HG03196 (cell line): Measurements from ENCODE around the gene CEP63.

ENCODE experiments used
- ATAC-seq: cut with Tn5 transposase; IDR thresholded peaks from one replicate; pipeline ENCODE4 v1.9.1; 2021; ENCODE audit not compliant: unreplicated experiment

Gene CEP63

GRCh38 chr3:134466331-134466730 lies 19.5 kb upstream of the CEP63 start:
- ATAC-seq = no peak

GRCh38 chr3:134468519-134468918 lies 17.3 kb upstream of the CEP63 start:
- ATAC-seq = no peak

DNA sequence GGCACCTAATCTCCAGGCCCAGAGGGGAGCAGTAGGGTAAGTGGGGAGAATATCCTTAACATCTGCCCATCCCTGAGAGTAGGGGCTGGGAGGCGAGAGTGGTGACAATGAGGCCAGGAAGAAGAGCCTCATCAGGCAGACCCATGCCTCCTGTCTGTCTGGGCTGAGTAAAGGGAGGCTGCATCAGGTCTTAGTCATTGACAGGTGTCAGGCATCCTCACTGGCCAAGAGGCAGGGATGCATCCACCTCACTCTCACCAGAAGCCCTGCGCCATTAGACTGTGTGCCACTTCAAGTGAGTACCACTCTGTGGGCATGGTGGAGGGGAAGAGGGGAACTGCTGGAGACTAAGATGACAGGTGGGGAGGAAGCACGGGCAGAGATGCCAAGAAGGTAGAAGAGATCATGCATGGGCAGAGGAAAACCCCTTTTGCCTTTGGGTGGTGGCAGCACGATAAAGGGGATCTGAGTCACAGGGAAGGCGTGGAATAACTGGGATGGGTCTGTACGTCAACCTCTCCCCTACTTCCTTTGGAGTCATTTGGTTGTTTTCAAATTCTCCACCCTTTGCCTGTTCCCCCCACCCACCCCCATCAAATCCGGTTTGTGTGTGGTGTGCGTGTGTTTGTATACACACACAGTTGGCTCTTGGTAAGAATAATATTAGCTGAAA lies 14.2 kb upstream of the CEP63 start:
- ATAC-seq = no peak

DNA sequence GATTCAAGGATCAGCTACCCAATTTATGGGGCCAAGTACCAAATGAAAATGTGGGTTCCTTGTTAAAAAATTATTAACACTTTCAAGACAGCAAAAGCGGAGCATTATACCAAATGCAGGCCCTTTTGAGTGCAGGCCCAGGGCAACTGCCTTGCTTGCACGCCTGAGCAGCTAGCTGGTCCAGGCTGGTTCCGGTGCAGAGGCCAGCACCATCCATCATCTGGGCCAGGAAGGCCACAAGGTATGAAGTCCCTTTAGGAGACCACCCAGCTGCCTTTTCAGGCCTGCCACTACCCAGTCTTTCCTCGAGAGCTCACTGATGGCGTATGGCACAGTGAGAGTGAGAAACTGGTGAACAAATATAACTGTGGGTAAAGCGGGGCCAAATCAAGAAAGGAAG lies 13.0 kb upstream of the CEP63 start:
- no peak for ATAC-seq

GRCh38 chr3:134473868-134474546 lies 11.8 kb upstream of the CEP63 start:
- ATAC-seq = no peak

- ATAC-seq = no peak
Observed at GRCh38 chr3:134474956-134475355, 10.9 kb upstream of the CEP63 start.

- no peak for ATAC-seq
Observed at GRCh38 chr3:134476306-134476705, 9.6 kb upstream of the CEP63 start.

DNA sequence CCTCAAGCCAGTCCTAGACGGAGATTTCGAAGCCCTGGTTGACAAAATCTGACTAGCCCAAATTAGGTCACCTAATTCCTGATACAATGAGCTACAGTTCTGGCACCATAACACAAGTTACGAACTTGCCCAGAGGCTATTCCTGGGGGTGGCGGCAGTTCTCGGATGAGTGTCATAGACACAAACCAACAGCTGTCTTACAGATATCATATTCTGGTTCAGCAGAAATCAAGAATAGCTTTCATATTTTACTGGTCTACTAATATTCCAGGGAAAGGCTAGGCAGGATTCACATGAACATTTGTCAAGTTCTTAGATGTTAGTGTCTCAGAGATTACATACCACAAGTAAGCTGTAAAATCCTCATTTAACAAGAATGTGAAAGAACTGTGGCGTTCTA lies 8.9 kb upstream of the CEP63 start:
- ATAC-seq = no peak

GRCh38 chr3:134477938-134478337 lies 7.9 kb upstream of the CEP63 start:
- ATAC-seq = no peak

DNA sequence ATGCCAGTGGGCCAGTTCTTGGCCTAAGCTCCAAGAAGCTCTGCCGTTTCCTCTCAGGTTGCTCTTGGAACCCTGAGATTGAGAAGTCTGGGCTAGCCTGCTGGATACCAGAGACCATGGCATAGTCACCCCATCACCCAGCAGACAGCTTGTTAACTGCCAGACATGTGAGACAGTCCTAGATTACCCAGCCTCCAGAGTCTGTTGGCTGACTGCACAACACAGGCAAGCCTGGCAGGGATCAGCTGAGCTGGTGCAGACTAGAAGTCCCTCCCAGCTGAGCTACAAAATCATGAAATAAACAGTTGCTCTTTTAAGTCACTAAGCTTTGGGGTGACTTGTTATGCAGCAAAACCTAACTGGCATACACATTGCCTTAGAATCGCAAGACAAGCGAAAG lies 5.3 kb upstream of the CEP63 start:
- ATAC-seq = no peak

DNA sequence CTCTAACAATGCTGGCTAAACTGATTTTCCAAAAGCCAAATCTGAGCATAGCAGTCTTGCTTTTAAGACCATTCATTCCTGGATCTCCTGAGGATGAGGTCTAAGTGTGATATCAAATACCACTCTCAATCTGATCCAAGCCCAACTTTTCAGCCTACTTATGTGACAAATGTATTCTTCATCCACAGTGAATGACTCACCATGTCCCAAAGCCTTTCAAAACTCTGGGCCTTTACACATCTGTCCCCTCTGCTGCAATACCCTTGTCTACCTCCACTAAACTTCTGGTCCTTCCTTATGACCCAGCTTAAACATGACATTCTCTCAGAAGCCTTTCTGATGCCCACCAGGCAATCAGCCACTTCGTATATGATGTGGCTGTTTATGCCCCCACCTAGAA lies 4.7 kb upstream of the CEP63 start:
- ATAC-seq = no peak

DNA sequence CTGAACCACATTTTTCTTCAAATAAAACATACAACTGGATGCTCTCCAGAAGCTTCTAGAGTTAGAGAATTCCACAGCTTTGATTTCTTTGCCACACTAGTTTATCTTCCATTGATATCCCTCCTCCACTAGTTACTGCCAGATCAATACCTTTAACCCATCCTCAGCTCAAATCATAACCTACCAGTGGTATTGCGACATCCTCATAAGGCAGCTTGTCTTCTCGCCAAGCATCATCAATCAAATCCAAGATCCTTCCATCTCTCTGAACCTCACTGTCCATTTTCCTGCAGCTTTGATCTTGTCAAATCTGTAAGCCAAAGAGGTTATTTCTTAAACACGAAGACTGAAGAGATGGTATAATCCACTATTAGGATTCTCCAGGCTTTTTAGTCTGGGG lies 3.2 kb upstream of the CEP63 start:
- no peak for ATAC-seq

GRCh38 chr3:134483195-134483900 lies 2.5 kb upstream of the CEP63 start:
- ATAC-seq = no peak

- peak; percentile 9 for ATAC-seq
Observed at GRCh38 chr3:134485075-134485717, 661 bp upstream of the CEP63 start.

GRCh38 chr3:134486577-134487041 lies 752 bp downstream of the CEP63 start:
- ATAC-seq = no peak

- ATAC-seq = no peak
Observed at GRCh38 chr3:134487406-134487805, 1.5 kb downstream of the CEP63 start.

DNA sequence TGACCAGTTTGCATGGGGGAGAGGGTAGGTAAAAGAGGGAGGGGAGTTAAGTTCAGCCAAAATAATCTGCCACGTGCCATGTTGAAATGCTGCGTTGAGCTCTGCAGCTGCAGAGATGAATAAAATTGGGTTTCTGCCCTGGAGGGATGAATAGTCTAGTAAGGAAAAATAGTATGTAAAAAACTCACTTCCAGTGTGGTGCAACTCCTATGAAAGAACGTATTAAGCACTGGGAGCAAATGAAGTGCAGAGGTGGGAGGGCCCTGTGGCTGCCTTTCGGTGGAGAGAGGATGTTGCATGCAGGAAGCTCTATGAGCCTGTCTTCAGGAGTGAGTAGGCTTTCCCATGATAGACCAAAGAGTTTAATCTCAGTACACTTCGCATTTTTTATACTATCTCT lies 8.6 kb downstream of the CEP63 start:
- no peak for ATAC-seq

DNA sequence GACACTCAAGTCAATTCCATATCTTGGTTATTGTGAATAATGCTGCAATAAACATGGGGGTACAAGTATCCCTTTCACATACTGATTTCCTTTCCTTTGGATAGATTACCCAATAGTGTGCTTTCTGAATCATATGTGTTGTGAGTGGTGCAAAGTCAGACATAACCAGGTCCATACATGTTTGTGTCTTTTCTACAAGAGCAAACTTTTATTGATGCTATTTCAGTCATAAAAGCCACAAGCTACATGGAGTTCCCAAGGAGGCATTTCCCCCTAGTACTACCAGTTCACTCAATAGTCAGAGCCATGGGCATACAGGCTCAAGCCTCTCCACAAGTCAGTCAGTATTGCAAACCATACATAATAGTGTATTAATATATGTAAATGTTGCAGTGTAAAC lies 10.1 kb downstream of the CEP63 start:
- ATAC-seq = no peak

- no peak for ATAC-seq
Observed at GRCh38 chr3:134496471-134497071, 10.7 kb downstream of the CEP63 start.

GRCh38 chr3:134503266-134503665 lies 17.4 kb downstream of the CEP63 start:
- no peak for ATAC-seq

DNA sequence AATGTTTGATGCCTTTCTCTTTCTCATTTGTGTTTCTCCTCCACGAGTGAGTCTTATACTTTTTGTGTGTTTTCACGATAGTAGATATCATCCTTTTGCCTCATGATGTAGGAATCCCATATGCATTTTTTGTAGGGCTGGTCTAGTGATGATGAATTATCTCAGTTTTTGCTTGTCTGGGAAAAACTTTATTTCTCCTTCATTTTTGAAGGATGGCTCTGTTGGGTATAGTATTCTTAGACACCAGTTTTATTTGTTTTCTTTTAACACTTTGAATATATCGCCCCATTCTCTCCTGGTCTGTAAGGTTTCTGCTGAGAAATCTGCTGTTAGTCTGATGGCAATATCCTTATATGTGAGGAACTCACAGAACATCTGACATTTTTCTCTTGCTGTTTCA lies 18.3 kb downstream of the CEP63 start:
- no peak for ATAC-seq
